HG02571 (cell line): Measurements from ENCODE around the gene ABTB2.

Source experiments
- ATAC-seq: cut with Tn5 transposase; IDR thresholded peaks from one replicate; pipeline ENCODE4 v1.9.1; 2021; ENCODE audit warnings: mild to moderate bottlenecking, moderate library complexity; ENCODE audit not compliant: unreplicated experiment

Gene ABTB2

GRCh38 chr11:34317666-34318065 lies 40.1 kb downstream of the ABTB2 start:
- ATAC-seq, result no peak

- no peak for ATAC-seq
These were observed 40.8 kb downstream of the ABTB2 start for GRCh38 chr11:34317036-34317360.

- no peak for ATAC-seq
These were observed 41.3 kb downstream of the ABTB2 start for GRCh38 chr11:34316347-34317035.

GRCh38 chr11:34315394-34315793 lies 42.4 kb downstream of the ABTB2 start:
- no peak for ATAC-seq

GRCh38 chr11:34314936-34315335 lies 42.9 kb downstream of the ABTB2 start:
- no peak for ATAC-seq

GRCh38 chr11:34314176-34314575 lies 43.6 kb downstream of the ABTB2 start:
- no peak for ATAC-seq

GRCh38 chr11:34313099-34313517 lies 44.7 kb downstream of the ABTB2 start:
- peak; percentile 71 for ATAC-seq

- ATAC-seq, result no peak
These were observed 46.7 kb downstream of the ABTB2 start for GRCh38 chr11:34311126-34311525.

- no peak for ATAC-seq
These were observed 47.8 kb downstream of the ABTB2 start for GRCh38 chr11:34309965-34310364.

GRCh38 chr11:34308913-34309585 lies 48.8 kb downstream of the ABTB2 start:
- no peak for ATAC-seq

GRCh38 chr11:34308049-34308912 lies 49.5 kb downstream of the ABTB2 start:
- ATAC-seq, result no peak

- no peak for ATAC-seq
These were observed 52.0 kb downstream of the ABTB2 start for GRCh38 chr11:34305780-34306179.

- ATAC-seq, result no peak
These were observed 52.6 kb downstream of the ABTB2 start for GRCh38 chr11:34305193-34305592.

GRCh38 chr11:34303028-34303570 lies 54.7 kb downstream of the ABTB2 start:
- no peak for ATAC-seq

- ATAC-seq, result peak; percentile 65
These were observed 55.5 kb downstream of the ABTB2 start for GRCh38 chr11:34302046-34302921.

GRCh38 chr11:34300926-34301295 lies 56.9 kb downstream of the ABTB2 start:
- ATAC-seq, result no peak

- no peak for ATAC-seq
These were observed 57.5 kb downstream of the ABTB2 start for GRCh38 chr11:34300026-34300925.

GRCh38 chr11:34299284-34299972 lies 58.4 kb downstream of the ABTB2 start:
- ATAC-seq, result no peak

- ATAC-seq, result no peak
These were observed 58.9 kb downstream of the ABTB2 start for GRCh38 chr11:34298871-34299270.
